GM12878 (cell line): Measurements from ENCODE around the gene RTEL1. TPM values are rescaled to one million over a fixed set of nuclear protein-coding genes. Genes with fewer than 3 reads are reported as not detected.

Source experiments
- ATAC-seq: fragments of 200-7000 bp; cut with Tn5 transposase; 3 replicates; pipeline ENCODE4 v1.9.1; 2020; ENCODE audit warnings: mild to moderate bottlenecking, moderate library complexity
- BruUV-seq: library from RNA; stranded (reverse); fragments of 400-500 nt; replicated peaks from 2 replicates; lab custom pipeline; 2021; lab: Mats Ljungman, UMichigan
- CTCF ChIA-PET: fragments of 300-600 bp; sonication (Branson Sonifier 250); formaldehyde crosslinking; extraction: SDS; loops from one replicate; lab custom pipeline; 2021; ENCODE audit warnings: inconsistent platforms; lab: Yijun Ruan, JAX
- POLR2A ChIA-PET: fragments of 350-600 bp; formaldehyde crosslinking; extraction: SDS; loops from one replicate; lab custom pipeline; 2021; ENCODE audit warnings: inconsistent platforms; lab: Charles Lee
- RAD21 ChIA-PET: fragments of 300-600 bp; sonication (Branson Sonifier 250); formaldehyde crosslinking; loops from one replicate; lab custom pipeline; 2023; ENCODE audit warnings: antibody characterized with exemption; ENCODE audit not compliant: unreplicated experiment; lab: Charles Lee
- SMC1A ChIA-PET: fragments of 300-600 bp; sonication (Branson Sonifier 250); formaldehyde crosslinking; loops from one replicate; lab custom pipeline; 2023; ENCODE audit not compliant: unreplicated experiment, uncharacterized antibody; lab: Charles Lee
- DNase-seq: peaks from one replicate; pipeline ENCODE4 v3.0.0-alpha.2; 2011; ENCODE audit warnings: low read depth, low spot score
- FAIRE-seq: peaks from 3 replicates; lab custom pipeline; 2011; peaks lifted over from hg19 to GRCh38; lab: Jason Lieb, UNC
- H2AFZ ChIP-seq: 2 replicates; pipeline ENCODE4 v1.6.0; 2011; ENCODE audit warnings: low read depth, low read length, control low read depth; ENCODE audit not compliant: control insufficient read depth
- H3K27ac ChIP-seq: 2 replicates; pipeline ENCODE4 v1.5.1; 2011; ENCODE audit warnings: control low read depth; ENCODE audit not compliant: control insufficient read depth, insufficient read depth
- H3K27me3 ChIP-seq, 2 experiments: replicated peaks in 1 of 2; 2 replicates each; pipeline versions ENCODE4 v1.6.0 to v1.6.1; 2011; ENCODE audit warnings: low read length in 1 of 2; ENCODE audit not compliant: control insufficient read depth in 2 of 2, insufficient read depth in 2 of 2
- H3K36me3 ChIP-seq, 2 experiments: 2 replicates each; pipeline ENCODE4 v1.5.1; 2011; ENCODE audit warnings: low read length in 1 of 2; ENCODE audit not compliant: control insufficient read depth in 2 of 2, insufficient read depth in 2 of 2
- H3K4me1 ChIP-seq: 2 replicates; pipeline ENCODE4 v1.6.1; 2011; ENCODE audit warnings: mild to moderate bottlenecking, low read length, moderate library complexity, mixed read lengths; ENCODE audit not compliant: control insufficient read depth, insufficient read depth
- H3K4me2 ChIP-seq: 2 replicates; pipeline ENCODE4 v1.6.0; 2011; ENCODE audit warnings: control low read depth; ENCODE audit not compliant: control insufficient read depth, insufficient read depth
- H3K4me3 ChIP-seq: fragments of 200-600 bp; sonication (generic); 2 replicates; pipeline ENCODE4 v1.5.1; 2016
- H3K79me2 ChIP-seq: 2 replicates; pipeline ENCODE4 v1.6.0; 2011; ENCODE audit warnings: low read length; ENCODE audit not compliant: control insufficient read depth, insufficient read depth
- H3K9ac ChIP-seq: 2 replicates; pipeline ENCODE4 v1.8.0; 2011; ENCODE audit warnings: low read length, control low read depth, mixed read lengths; ENCODE audit not compliant: control insufficient read depth, insufficient read depth
- H3K9me3 ChIP-seq: replicated peaks from 3 replicates; pipeline ENCODE4 v1.5.1; 2011; ENCODE audit warnings: mild to moderate bottlenecking, low read length; ENCODE audit not compliant: control insufficient read depth, insufficient read depth
- H4K20me1 ChIP-seq: 2 replicates; pipeline ENCODE4 v1.6.0; 2011; ENCODE audit not compliant: control insufficient read depth, insufficient read depth
- ATF7 ChIP-seq: fragments of 450-650 bp; IDR thresholded peaks from 2 replicates; pipeline ENCODE4 v1.6.1; 2016; ENCODE audit warnings: low read depth, mild to moderate bottlenecking
- CEBPB ChIP-seq, 2 experiments: fragments of 150-350 bp in 1 of 2; IDR thresholded peaks; 2 replicates each; pipeline ENCODE4 v1.6.1; 2012 to 2014; ENCODE audit warnings: low read depth in 2 of 2, low read length in 2 of 2, borderline replicate concordance in 1 of 2, inconsistent platforms in 1 of 2
- EGR1 ChIP-seq, 2 experiments: IDR thresholded peaks; 1 replicate in 1 of 2; 2 replicates in 1 of 2; pipeline ENCODE4 v1.6.1; 2011 to 2012; ENCODE audit warnings: low read depth in 2 of 2, low read length in 2 of 2, borderline replicate concordance in 1 of 2, mild to moderate bottlenecking in 1 of 2, moderate library complexity in 1 of 2
- GATAD2B ChIP-seq: fragments of 450-650 bp; conservative IDR thresholded peaks from 2 replicates; pipeline ENCODE4 v1.6.1; 2017; ENCODE audit warnings: low read depth, mild to moderate bottlenecking, moderate library complexity
- HDAC6 ChIP-seq: fragments of 200-600 bp; sonication (generic); IDR thresholded peaks from one replicate; pipeline ENCODE4 v1.8.0; 2017; ENCODE audit warnings: antibody characterized with exemption; ENCODE audit not compliant: unreplicated experiment
- HDGF ChIP-seq: fragments of 450-650 bp; IDR thresholded peaks from 2 replicates; pipeline ENCODE4 v1.6.1; 2016; ENCODE audit warnings: antibody characterized with exemption
- JUNB ChIP-seq: IDR thresholded peaks from 2 replicates; pipeline ENCODE4 v1.6.1; 2016; ENCODE audit warnings: antibody characterized with exemption, mild to moderate bottlenecking
- MEF2B ChIP-seq: fragments of 450-650 bp; IDR thresholded peaks from 2 replicates; pipeline ENCODE4 v1.6.1; 2018; ENCODE audit warnings: mild to moderate bottlenecking, moderate library complexity; ENCODE audit not compliant: partially characterized antibody, poor library complexity, severe bottlenecking
- NFXL1 ChIP-seq: fragments of 450-650 bp; IDR thresholded peaks from 2 replicates; pipeline ENCODE4 v1.6.1; 2017; ENCODE audit warnings: antibody characterized with exemption, mild to moderate bottlenecking, borderline replicate concordance
- PAX5 ChIP-seq: IDR thresholded peaks from 2 replicates; pipeline ENCODE4 v1.6.1; 2011; ENCODE audit warnings: low read depth, low read length, borderline replicate concordance
- POLR2A ChIP-seq: IDR thresholded peaks from 2 replicates; pipeline ENCODE4 v1.6.1; 2011; ENCODE audit warnings: low read depth, mild to moderate bottlenecking, low read length
- POLR2AphosphoS2 ChIP-seq: IDR thresholded peaks from 2 replicates; pipeline ENCODE4 v1.6.1; 2011; ENCODE audit warnings: low read depth, mild to moderate bottlenecking, low read length, improper control_type of control experiment, moderate library complexity
- RB1 ChIP-seq: fragments of 450-650 bp; formaldehyde crosslinking; IDR thresholded peaks from 2 replicates; pipeline ENCODE4 v1.6.1; 2017; ENCODE audit warnings: mild to moderate bottlenecking, borderline replicate concordance
- RUNX3 ChIP-seq: IDR thresholded peaks from 2 replicates; pipeline ENCODE4 v1.6.1; 2012; ENCODE audit warnings: low read length, inconsistent platforms
- SIX5 ChIP-seq: IDR thresholded peaks from 2 replicates; pipeline ENCODE4 v1.6.1; 2011; ENCODE audit warnings: mild to moderate bottlenecking, low read depth, low read length, moderate library complexity; ENCODE audit not compliant: severe bottlenecking
- SMARCA5 ChIP-seq: fragments of 450-650 bp; IDR thresholded peaks from 2 replicates; pipeline ENCODE4 v1.6.1; 2017; ENCODE audit warnings: mild to moderate bottlenecking
- SREBF1 ChIP-seq: IDR thresholded peaks from 2 replicates; pipeline ENCODE4 v1.6.1; 2012; ENCODE audit warnings: mild to moderate bottlenecking, low read length
- TCF3 ChIP-seq: IDR thresholded peaks from 2 replicates; pipeline ENCODE4 v1.6.1; 2012; ENCODE audit warnings: low read depth, mild to moderate bottlenecking, low read length, borderline replicate concordance; ENCODE audit not compliant: insufficient read depth
- WGBS: methylation state at CpG from one replicate; pipeline ENCODE4 v1.1.6; 2016; ENCODE audit warnings: low lambda C conversion rate; ENCODE audit not compliant: insufficient replicate concordance, insufficient coverage; ENCODE audit errors: missing lambda C conversion rate; 5-methylcytosine and 5-hydroxymethylcytosine counted together
- in situ Hi-C: fragments of 300-500 bp; cut with MboI; formaldehyde crosslinking; loops from 9 replicates; pipeline ENCODE4 v1.14.3; 2018; ENCODE audit warnings: mixed read lengths
- intact Hi-C: fragments of 100-400 bp; cut with micrococcal nuclease; formaldehyde crosslinking; loops from one replicate; pipeline ENCODE4 v1.14.2; 2022; ENCODE audit not compliant: unreplicated experiment
- polyA plus RNA-seq, 11 experiments: library from polyadenylated mRNA; depleted of rRNA in 4 of 11; unstranded in 6 of 11; stranded (reverse) in 5 of 11; fragments of >200 nt; fragmentation: Nextera tagmentation in 4 of 11; fragmentation: Illumina TruSeq in 1 of 11; extraction: Ambion mirVana in 4 of 11; extraction: Trizol in 1 of 11; gene quantifications; 1 replicate in 1 of 11; 2 replicates in 10 of 11; pipeline versions ENCODE4 v1.2.1 to v1.2.3, GENCODE V29; 2011 to 2016; ENCODE audit warnings: inconsistent platforms in 2 of 11, missing spikeins in 2 of 11, low read depth in 1 of 11
- total RNA-seq, 4 experiments: library from RNA; depleted of rRNA in 3 of 4; stranded (reverse); fragments of >200 nt in 3 of 4; fragmentation: Illumina TruSeq in 1 of 4; extraction: Trizol in 1 of 4; gene quantifications; 2 replicates each; pipeline versions ENCODE4 v1.2.1 to v1.2.3, GENCODE V29; 2013 to 2021
- TF ChIP-seq, protein P1 (sequence below): IDR thresholded peaks from 2 replicates; pipeline ENCODE4 v1.6.1; 2011; ENCODE audit warnings: borderline replicate concordance, low read depth, mild to moderate bottlenecking, moderate library complexity, low read length; ENCODE audit not compliant: insufficient read depth, poor library complexity, severe bottlenecking

The RTEL1 gene
- total and polyA plus RNA-seq, 10 of the 15 experiments (the other 5 are each of a cell fraction or from before 2014, with no cell fraction given), result 0.40 to 37.2 (median 15.6) TPM; not detected in 1

DNA sequence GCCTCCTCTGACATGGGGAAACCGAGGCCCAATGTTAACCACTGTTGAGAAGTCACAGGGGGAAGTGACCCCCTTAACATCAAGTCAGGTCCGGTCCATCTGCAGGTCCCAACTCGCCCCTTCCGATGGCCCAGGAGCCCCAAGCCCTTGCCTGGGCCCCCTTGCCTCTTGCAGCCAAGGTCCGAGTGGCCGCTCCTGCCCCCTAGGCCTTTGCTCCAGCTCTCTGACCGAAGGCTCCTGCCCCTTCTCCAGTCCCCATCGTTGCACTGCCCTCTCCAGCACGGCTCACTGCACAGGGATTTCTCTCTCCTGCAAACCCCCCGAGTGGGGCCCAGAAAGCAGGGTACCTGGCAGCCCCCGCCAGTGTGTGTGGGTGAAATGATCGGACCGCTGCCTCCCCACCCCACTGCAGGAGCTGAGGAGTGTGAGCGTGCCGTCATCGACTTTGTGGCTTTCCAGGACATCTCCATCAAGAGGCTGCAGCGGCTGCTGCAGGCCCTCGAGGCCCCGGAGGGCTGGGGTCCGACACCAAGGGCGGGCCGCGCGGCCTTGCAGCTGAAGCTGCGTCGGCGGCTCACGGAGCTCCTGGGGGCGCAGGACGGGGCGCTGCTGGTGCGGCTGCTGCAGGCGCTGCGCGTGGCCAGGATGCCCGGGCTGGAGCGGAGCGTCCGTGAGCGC is 39.9 kb downstream of the RTEL1 start (continued):
- TF ChIP-seq, protein P1, sequence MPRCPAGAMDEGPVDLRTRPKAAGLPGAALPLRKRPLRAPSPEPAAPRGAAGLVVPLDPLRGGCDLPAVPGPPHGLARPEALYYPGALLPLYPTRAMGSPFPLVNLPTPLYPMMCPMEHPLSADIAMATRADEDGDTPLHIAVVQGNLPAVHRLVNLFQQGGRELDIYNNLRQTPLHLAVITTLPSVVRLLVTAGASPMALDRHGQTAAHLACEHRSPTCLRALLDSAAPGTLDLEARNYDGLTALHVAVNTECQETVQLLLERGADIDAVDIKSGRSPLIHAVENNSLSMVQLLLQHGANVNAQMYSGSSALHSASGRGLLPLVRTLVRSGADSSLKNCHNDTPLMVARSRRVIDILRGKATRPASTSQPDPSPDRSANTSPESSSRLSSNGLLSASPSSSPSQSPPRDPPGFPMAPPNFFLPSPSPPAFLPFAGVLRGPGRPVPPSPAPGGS, result peak; percentile 10
- no peak for TF ChIP-seq ATF7

DNA sequence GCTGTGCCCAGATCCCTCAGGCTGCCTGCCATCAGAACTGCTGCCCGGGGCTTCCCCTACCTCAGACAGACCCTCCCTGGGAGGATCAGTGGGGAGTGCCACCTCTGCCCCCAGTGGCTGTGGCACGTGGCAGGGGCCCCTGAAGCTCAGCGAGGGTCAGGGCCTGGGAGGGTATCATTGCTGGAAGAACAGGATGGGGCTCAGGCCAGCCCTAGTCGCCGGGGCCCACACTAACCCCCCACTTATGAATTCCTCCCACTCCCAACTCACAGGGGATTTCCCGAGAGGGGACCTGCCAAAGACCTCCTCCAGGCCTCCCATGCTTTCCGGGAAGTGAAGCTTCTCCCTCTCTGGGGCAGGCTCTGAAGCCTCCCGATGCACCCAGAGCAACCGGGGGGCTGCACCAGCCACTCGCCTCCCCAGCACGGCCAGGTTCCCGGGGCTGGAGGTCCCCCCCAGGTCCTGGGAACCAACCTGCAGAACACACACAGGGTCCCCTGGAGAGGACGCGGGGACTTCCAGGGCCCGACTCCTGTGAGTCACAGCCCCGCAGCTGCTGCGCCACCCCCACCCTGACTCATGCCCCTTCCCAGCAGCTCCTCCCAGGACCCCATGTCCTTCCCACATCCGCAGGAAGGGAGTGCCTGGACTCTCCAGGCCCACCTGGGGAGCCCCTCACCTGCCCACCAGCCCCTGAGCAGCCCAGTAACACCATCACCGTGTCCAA is 40.8 kb downstream of the RTEL1 start:
- ATAC-seq, result peak; percentile 78
- Histone ChIP-seq H3K9ac (no peak overlapping the region; the same call in 1 of the 2 replicates), H3K27me3 (no peaks in the 10 kb centered on the region), H3K9me3 (no peaks in the 10 kb centered on the region), H3K36me3 (no peaks in the 10 kb centered on the region; a peak in 2 of 4 replicates), H3K4me3 (no peak overlapping the region), H3K27ac (peak overlapping the region; percentile 75), H2AFZ (no peak overlapping the region), H3K4me1 (peaks cover 16% of the 10 kb centered on the region), H3K4me2 (peak overlapping the region; percentile 19), H3K79me2 (no peaks in the 10 kb centered on the region), H4K20me1 (no peaks in the 10 kb centered on the region)
- RAD21 ChIA-PET, result interaction anchor here (0.6 to 1.6 kb wide), 5 partner anchors 9 to 499 kb away, joined by 3 to 4 read pairs (median 3); partner anchors contain the start of genes ARFRP1, TPD52L2 and ZGPAT
- no TSS peak for BruUV-seq
- SMC1A ChIA-PET, result interaction anchor here (1.3 to 1.6 kb wide), 3 partner anchors 37 to 161 kb away, joined by 3 to 4 read pairs (median 3); partner anchors contain the start of gene LIME1
- no peak for FAIRE-seq
- in situ Hi-C loops (no loop called here), intact Hi-C loops (loop anchor here (2.0 kb wide), 1 partner anchor 88 kb away; no protein-coding TSS in a partner anchor)
- DNase-seq, result peak; percentile 30
- CTCF ChIA-PET, result interaction anchor here (1.0 to 1.6 kb wide), 2 partner anchors 9 to 162 kb away, joined by 4 to 8 read pairs; partner anchors contain the start of genes ARFRP1, PTK6 and ZGPAT
- 8% methylated on average over 18 of the region's 19 CpGs for WGBS
- POLR2A ChIA-PET, result interaction anchor here (0.6 to 1.6 kb wide), 3 partner anchors 93 to 161 kb away, joined by 3 to 7 read pairs (median 3); partner anchors contain the start of gene PTK6
- TF ChIP-seq GATAD2B, result peak; percentile 39; the same call in 1 of the 2 replicates
- no peak for TF ChIP-seq SIX5
- 0 out of 2 replicates have a peak, but pooled peaks have one; percentile 36 for TF ChIP-seq HDGF
- TF ChIP-seq EGR1 (IDR thresholded peaks at IDR 0.05; ENCODE audit: borderline replicate concordance in 1 of 2, low read depth in 2 of 2, low read length in 2 of 2), result peak in 1 of 2 experiments; percentile 46; a peak in 1 of 3 replicates
- TF ChIP-seq TCF3, result peak; percentile 67; the same call in 1 of the 2 replicates
- no peak for TF ChIP-seq SREBF1
- TF ChIP-seq HDAC6, result no peak
- no peak; the same call in 1 of the 2 replicates for TF ChIP-seq PAX5
- TF ChIP-seq POLR2AphosphoS2, result 0 out of 2 replicates have a peak, but pooled peaks have one; percentile 26
- TF ChIP-seq JUNB, result peak; percentile 39; the same call in 1 of the 2 replicates
- no peak for TF ChIP-seq CEBPB (IDR thresholded peaks at IDR 0.05; ENCODE audit: borderline replicate concordance in 1 of 2, low read depth in 2 of 2, low read length in 2 of 2)
- TF ChIP-seq SMARCA5, result 0 out of 2 replicates have a peak, but pooled peaks have one; percentile 6
- TF ChIP-seq RUNX3, result peak; percentile 24; the same call in 1 of the 2 replicates
- no peak for TF ChIP-seq RB1
- no peak for TF ChIP-seq NFXL1
- TF ChIP-seq MEF2B, result peak; percentile 65
- TF ChIP-seq POLR2A, result peak; percentile 52
